OCI-LY1 (cell line): Measurements from ENCODE around the gene SEL1L3.

Experiments
- CTCF ChIP-seq: fragments of 200-600 bp; sonication (generic), shearing (Covaris generic); IDR thresholded peaks from 2 replicates; pipeline ENCODE4 v1.5.1; 2017; ENCODE audit warnings: mild to moderate bottlenecking, antibody characterized with exemption, low read length, moderate library complexity, mixed read lengths
- EZH2 ChIP-seq: fragments of 200-600 bp; sonication (generic), shearing (Covaris generic); IDR thresholded peaks from 2 replicates; pipeline ENCODE4 v1.8.0; 2017; ENCODE audit warnings: borderline replicate concordance, mixed run types, mild to moderate bottlenecking, antibody characterized with exemption, low read length, moderate library complexity, mixed read lengths

GRCh38 chr4:25803720-25804225 lies 59.0 kb downstream of the SEL1L3 start:
- TF ChIP-seq CTCF, result no peak
- no peak for TF ChIP-seq EZH2
